ENCODE data around the gene SORT1. TPM values are rescaled to one million over a fixed set of nuclear protein-coding genes. Genes with fewer than 3 reads are reported as not detected.

Gene SORT1
- total RNA-seq, 2 experiments from 2014 or later, result 21.8 to 45.5 TPM

- H3K27ac ChIP-seq (ENCODE audit: low read depth, low read length, poor library complexity, severe bottlenecking), result no peak overlapping the region
- no peaks in the 10 kb centered on the region for H3K36me3 ChIP-seq (ENCODE audit: insufficient read depth, low read length)
- ChIA-PET CTCF (ENCODE audit: unreplicated experiment) (no interaction called here), POLR2A (no interaction called here)
- H3K9me3 ChIP-seq (ENCODE audit: low read length), result no peaks in the 10 kb centered on the region
- H3K79me2 ChIP-seq (ENCODE audit: insufficient read depth, low read depth, low read length), result no peaks in the 10 kb centered on the region
- no peaks in the 10 kb centered on the region for H3K4me1 ChIP-seq (ENCODE audit: insufficient read depth, low read length, poor library complexity, severe bottlenecking)
- no peaks in the 10 kb centered on the region for H4K20me1 ChIP-seq (ENCODE audit: insufficient read depth, low read length)
- H3K4me3 ChIP-seq (ENCODE audit: low read depth, low read length, poor library complexity, severe bottlenecking), result no peak overlapping the region
- DNase-seq (ENCODE audit: low spot score), result no peak
- H3K4me2 ChIP-seq (ENCODE audit: low read length), result no peak overlapping the region
- BruUV-seq (replicated peaks), result no TSS peak
- no peak overlapping the region for H2AFZ ChIP-seq (ENCODE audit: low read length)
- no peak for TF ChIP-seq EZH2phosphoT487 (IDR thresholded peaks at IDR 0.05; ENCODE audit: borderline replicate concordance, low read depth, low read length)
- TF ChIP-seq CTCF (conservative IDR thresholded peaks at IDR 0.05; ENCODE audit: low read length), result no peak
- no peaks in the 10 kb centered on the region for H3K9me2 ChIP-seq (ENCODE audit: insufficient read depth, low read length)
- intact Hi-C loops (cut with micrococcal nuclease; ENCODE audit: unreplicated experiment), result no loop called here
Observed at GRCh38 chr1:109267743-109268300, 129.9 kb downstream of the SORT1 start.

- Histone ChIP-seq H3K36me3 (ENCODE audit: insufficient read depth, low read length) (no peaks in the 10 kb centered on the region), H3K9me2 (ENCODE audit: insufficient read depth, low read length) (no peaks in the 10 kb centered on the region), H3K4me3 (ENCODE audit: low read depth, low read length, poor library complexity, severe bottlenecking) (no peak overlapping the region), H3K79me2 (ENCODE audit: insufficient read depth, low read depth, low read length) (no peaks in the 10 kb centered on the region), H3K4me2 (ENCODE audit: low read length) (no peak overlapping the region), H4K20me1 (ENCODE audit: insufficient read depth, low read length) (no peaks in the 10 kb centered on the region), H3K9me3 (ENCODE audit: low read length) (no peaks in the 10 kb centered on the region), H3K4me1 (ENCODE audit: insufficient read depth, low read length, poor library complexity, severe bottlenecking) (no peaks in the 10 kb centered on the region), H2AFZ (ENCODE audit: low read length) (no peak overlapping the region), H3K27ac (ENCODE audit: low read depth, low read length, poor library complexity, severe bottlenecking) (no peak overlapping the region)
- DNase-seq (ENCODE audit: low spot score), result no peak
- TF ChIP-seq EZH2phosphoT487 (IDR thresholded peaks at IDR 0.05; ENCODE audit: borderline replicate concordance, low read depth, low read length) (no peak), CTCF (conservative IDR thresholded peaks at IDR 0.05; ENCODE audit: low read length) (no peak)
- POLR2A ChIA-PET, result interaction anchor here (0.7 kb wide), 1 partner anchor 13 kb away, joined by 4 read pairs; no protein-coding TSS in a partner anchor
- intact Hi-C loops (cut with micrococcal nuclease; ENCODE audit: unreplicated experiment), result no loop called here
- CTCF ChIA-PET (ENCODE audit: unreplicated experiment), result no interaction called here
- BruUV-seq (replicated peaks), result no TSS peak
Observed at GRCh38 chr1:109266965-109267364, 130.8 kb downstream of the SORT1 start.

- DNase-seq (ENCODE audit: low spot score), result no peak
- no peaks in the 10 kb centered on the region for H3K79me2 ChIP-seq (ENCODE audit: insufficient read depth, low read depth, low read length)
- intact Hi-C loops (cut with micrococcal nuclease; ENCODE audit: unreplicated experiment), result no loop called here
- no peaks in the 10 kb centered on the region for H3K9me2 ChIP-seq (ENCODE audit: insufficient read depth, low read length)
- no peaks in the 10 kb centered on the region for H4K20me1 ChIP-seq (ENCODE audit: insufficient read depth, low read length)
- H2AFZ ChIP-seq (ENCODE audit: low read length), result no peak overlapping the region
- H3K27ac ChIP-seq (ENCODE audit: low read depth, low read length, poor library complexity, severe bottlenecking), result no peak overlapping the region
- no peaks in the 10 kb centered on the region for H3K4me1 ChIP-seq (ENCODE audit: insufficient read depth, low read length, poor library complexity, severe bottlenecking)
- no peaks in the 10 kb centered on the region for H3K36me3 ChIP-seq (ENCODE audit: insufficient read depth, low read length)
- H3K4me3 ChIP-seq (ENCODE audit: low read depth, low read length, poor library complexity, severe bottlenecking), result no peak overlapping the region
- ChIA-PET CTCF (ENCODE audit: unreplicated experiment) (no interaction called here), POLR2A (interaction anchor here (0.6 kb wide), 1 partner anchor 9 kb away, joined by 5 read pairs; no protein-coding TSS in a partner anchor)
- H3K4me2 ChIP-seq (ENCODE audit: low read length), result no peak overlapping the region
- H3K9me3 ChIP-seq (ENCODE audit: low read length), result no peaks in the 10 kb centered on the region
- no TSS peak for BruUV-seq (replicated peaks)
- TF ChIP-seq CTCF (conservative IDR thresholded peaks at IDR 0.05; ENCODE audit: low read length) (no peak), EZH2phosphoT487 (IDR thresholded peaks at IDR 0.05; ENCODE audit: borderline replicate concordance, low read depth, low read length) (no peak)
Observed at GRCh38 chr1:109265741-109266330, 131.9 kb downstream of the SORT1 start.
